GM20431 (cell line): ENCODE results near the gene ART5.
"Not testable (repeated sequence)": the region's sequence is repeated elsewhere in the genome, so short reads cannot be mapped to it uniquely, and the experiment has no call there.

ENCODE experiments used
- in situ Hi-C: fragments of 300-500 bp; cut with MseI, MboI; formaldehyde crosslinking; loops from one replicate; pipeline ENCODE4 v1.15.0; 2020; ENCODE audit warnings: low sequenced_read_pairs; ENCODE audit not compliant: unreplicated experiment

The ART5 gene

GRCh38 chr11:3659595-3660515, 18.1 kb upstream of the ART5 start:
- in situ Hi-C loops, result no loop called here

GRCh38 chr11:3658252-3658651, 16.5 kb upstream of the ART5 start:
- in situ Hi-C loops, result no loop called here

- in situ Hi-C loops, result not testable (repeated sequence)
Measured at GRCh38 chr11:3657331-3657730, 15.5 kb upstream of the ART5 start.

- in situ Hi-C loops, result no loop called here
Measured at GRCh38 chr11:3655547-3655946, 13.8 kb upstream of the ART5 start.

- in situ Hi-C loops, result not testable (repeated sequence)
Measured at GRCh38 chr11:3652514-3652913, 10.7 kb upstream of the ART5 start.

GRCh38 chr11:3649374-3649773, 7.6 kb upstream of the ART5 start:
- in situ Hi-C loops, result not testable (repeated sequence)

GRCh38 chr11:3648843-3649242, 7.1 kb upstream of the ART5 start:
- in situ Hi-C loops, result not testable (repeated sequence)

- in situ Hi-C loops, result no loop called here
Measured at GRCh38 chr11:3645552-3645951, 3.8 kb upstream of the ART5 start.

GRCh38 chr11:3644817-3645235, 3.0 kb upstream of the ART5 start, which contains the start of gene ART1:
Gene ART1 (plus strand): TSS chr11:3645128. CDS start chr11:3659214, 14,086 bp downstream.
- in situ Hi-C loops, result no loop called here

- in situ Hi-C loops, result not testable (repeated sequence)
Measured at GRCh38 chr11:3643102-3643546, 1.3 kb upstream of the ART5 start.

- in situ Hi-C loops, result no loop called here
Measured at GRCh38 chr11:3642071-3642951, 519 bp upstream of the ART5 start.

GRCh38 chr11:3641191-3641590, 601 bp downstream of the ART5 start:
- in situ Hi-C loops, result no loop called here

GRCh38 chr11:3639841-3640240, 2.0 kb downstream of the ART5 start:
- in situ Hi-C loops, result no loop called here

GRCh38 chr11:3638513-3638912, 3.3 kb downstream of the ART5 start:
- in situ Hi-C loops, result no loop called here

GRCh38 chr11:3637201-3637600, 4.6 kb downstream of the ART5 start:
- in situ Hi-C loops, result no loop called here

GRCh38 chr11:3635641-3636375, 6.0 kb downstream of the ART5 start:
- in situ Hi-C loops, result no loop called here

- in situ Hi-C loops, result no loop called here
Measured at GRCh38 chr11:3632070-3632660, 9.6 kb downstream of the ART5 start.

GRCh38 chr11:3631331-3631730, 10.5 kb downstream of the ART5 start:
- in situ Hi-C loops, result no loop called here

- in situ Hi-C loops, result no loop called here
Measured at GRCh38 chr11:3627291-3627690, 14.5 kb downstream of the ART5 start.
